H1 (cell line): ENCODE results near the gene HRH3. TPM values are rescaled to one million over a fixed set of nuclear protein-coding genes. Genes with fewer than 3 reads are reported as not detected.

Experiments used
- ASH2L ChIP-seq: fragments of 200-600, 300-600 bp; sonication (generic); IDR thresholded peaks from one replicate; pipeline ENCODE4 v1.7.1; 2017; ENCODE audit warnings: low read length
- ATF3 ChIP-seq: IDR thresholded peaks from 2 replicates; pipeline ENCODE4 v1.6.1; 2011; ENCODE audit warnings: low read depth, mild to moderate bottlenecking, low read length; ENCODE audit not compliant: insufficient read depth
- BCL11A ChIP-seq, 2 experiments: IDR thresholded peaks; one replicate each; pipeline ENCODE4 v1.6.1; 2011; ENCODE audit warnings: low read depth in 2 of 2, low read length in 2 of 2, mild to moderate bottlenecking in 2 of 2
- EGR1 ChIP-seq: IDR thresholded peaks from 2 replicates; pipeline ENCODE4 v1.6.1; 2011; ENCODE audit warnings: low read depth, low read length, borderline replicate concordance
- MAX ChIP-seq: IDR thresholded peaks from 2 replicates; pipeline ENCODE4 v1.6.1; 2012; ENCODE audit warnings: inconsistent platforms
- POLR2AphosphoS5 ChIP-seq: IDR thresholded peaks from 2 replicates; pipeline ENCODE4 v1.6.1; 2011; ENCODE audit warnings: low read depth, low read length
- RAD21 ChIP-seq, 2 experiments: IDR thresholded peaks in 1 of 2; conservative IDR thresholded peaks in 1 of 2; 2 replicates each; pipeline ENCODE4 v1.6.1; 2011; ENCODE audit warnings: low read depth in 2 of 2, low read length in 2 of 2, improper control_type of control experiment in 1 of 2, inconsistent platforms in 1 of 2, mild to moderate bottlenecking in 1 of 2, moderate library complexity in 1 of 2
- polyA plus RNA-seq, 7 experiments: library from polyadenylated mRNA; depleted of rRNA in 3 of 7; stranded (reverse) in 5 of 7; unstranded in 2 of 7; fragments of >200 nt in 5 of 7; fragments of 200-250 nt in 2 of 7; gene quantifications; 1 replicate in 5 of 7; 2 replicates in 1 of 7; 4 replicates in 1 of 7; pipeline versions ENCODE4 v1.2.1 to v1.2.3, GENCODE V29; 2011 to 2013; ENCODE audit warnings: missing spikeins in 2 of 7, mixed read lengths in 2 of 7
- total RNA-seq: library from RNA; stranded (reverse); fragmentation: NEBNext Ultra II Directional; extraction: Animal tissue kit (Norgen Biotek cat#: 25700); gene quantifications from 2 replicates; pipeline ENCODE4 v1.2.1, GENCODE V29; 2021
- TF ChIP-seq, protein P1 (sequence below): fragments of 300-600 bp; sonication (generic); IDR thresholded peaks from 2 replicates; pipeline ENCODE4 v1.7.1; 2012; ENCODE audit warnings: low read length, moderate library complexity, mild to moderate bottlenecking, inconsistent platforms; ENCODE audit not compliant: insufficient replicate concordance

Gene HRH3
- total and polyA plus RNA-seq, 2 of the 8 experiments (the other 6 are each of a cell fraction or from before 2014, with no cell fraction given) = 2.0 to 4.5 TPM

DNA sequence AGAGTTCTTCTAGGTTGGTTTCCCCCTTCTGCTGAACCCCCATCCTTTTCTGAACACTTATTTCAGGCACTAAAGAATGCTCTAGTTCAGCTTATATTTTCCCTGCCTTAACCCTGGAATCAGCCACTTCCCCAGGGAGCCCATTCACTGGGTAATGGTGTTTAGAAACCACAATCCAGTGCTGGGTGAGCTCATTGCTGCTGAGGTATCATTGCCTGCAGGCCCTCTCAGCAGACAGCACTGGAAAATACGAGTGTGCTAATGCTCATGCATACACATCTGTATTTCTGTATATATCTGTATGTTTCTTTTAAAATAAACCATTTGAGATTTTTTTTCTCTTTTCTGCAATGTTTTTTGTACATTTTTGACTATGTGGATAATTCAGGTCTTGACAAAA lies 45.3 kb upstream of the HRH3 start (continued):
- TF ChIP-seq, protein P1, sequence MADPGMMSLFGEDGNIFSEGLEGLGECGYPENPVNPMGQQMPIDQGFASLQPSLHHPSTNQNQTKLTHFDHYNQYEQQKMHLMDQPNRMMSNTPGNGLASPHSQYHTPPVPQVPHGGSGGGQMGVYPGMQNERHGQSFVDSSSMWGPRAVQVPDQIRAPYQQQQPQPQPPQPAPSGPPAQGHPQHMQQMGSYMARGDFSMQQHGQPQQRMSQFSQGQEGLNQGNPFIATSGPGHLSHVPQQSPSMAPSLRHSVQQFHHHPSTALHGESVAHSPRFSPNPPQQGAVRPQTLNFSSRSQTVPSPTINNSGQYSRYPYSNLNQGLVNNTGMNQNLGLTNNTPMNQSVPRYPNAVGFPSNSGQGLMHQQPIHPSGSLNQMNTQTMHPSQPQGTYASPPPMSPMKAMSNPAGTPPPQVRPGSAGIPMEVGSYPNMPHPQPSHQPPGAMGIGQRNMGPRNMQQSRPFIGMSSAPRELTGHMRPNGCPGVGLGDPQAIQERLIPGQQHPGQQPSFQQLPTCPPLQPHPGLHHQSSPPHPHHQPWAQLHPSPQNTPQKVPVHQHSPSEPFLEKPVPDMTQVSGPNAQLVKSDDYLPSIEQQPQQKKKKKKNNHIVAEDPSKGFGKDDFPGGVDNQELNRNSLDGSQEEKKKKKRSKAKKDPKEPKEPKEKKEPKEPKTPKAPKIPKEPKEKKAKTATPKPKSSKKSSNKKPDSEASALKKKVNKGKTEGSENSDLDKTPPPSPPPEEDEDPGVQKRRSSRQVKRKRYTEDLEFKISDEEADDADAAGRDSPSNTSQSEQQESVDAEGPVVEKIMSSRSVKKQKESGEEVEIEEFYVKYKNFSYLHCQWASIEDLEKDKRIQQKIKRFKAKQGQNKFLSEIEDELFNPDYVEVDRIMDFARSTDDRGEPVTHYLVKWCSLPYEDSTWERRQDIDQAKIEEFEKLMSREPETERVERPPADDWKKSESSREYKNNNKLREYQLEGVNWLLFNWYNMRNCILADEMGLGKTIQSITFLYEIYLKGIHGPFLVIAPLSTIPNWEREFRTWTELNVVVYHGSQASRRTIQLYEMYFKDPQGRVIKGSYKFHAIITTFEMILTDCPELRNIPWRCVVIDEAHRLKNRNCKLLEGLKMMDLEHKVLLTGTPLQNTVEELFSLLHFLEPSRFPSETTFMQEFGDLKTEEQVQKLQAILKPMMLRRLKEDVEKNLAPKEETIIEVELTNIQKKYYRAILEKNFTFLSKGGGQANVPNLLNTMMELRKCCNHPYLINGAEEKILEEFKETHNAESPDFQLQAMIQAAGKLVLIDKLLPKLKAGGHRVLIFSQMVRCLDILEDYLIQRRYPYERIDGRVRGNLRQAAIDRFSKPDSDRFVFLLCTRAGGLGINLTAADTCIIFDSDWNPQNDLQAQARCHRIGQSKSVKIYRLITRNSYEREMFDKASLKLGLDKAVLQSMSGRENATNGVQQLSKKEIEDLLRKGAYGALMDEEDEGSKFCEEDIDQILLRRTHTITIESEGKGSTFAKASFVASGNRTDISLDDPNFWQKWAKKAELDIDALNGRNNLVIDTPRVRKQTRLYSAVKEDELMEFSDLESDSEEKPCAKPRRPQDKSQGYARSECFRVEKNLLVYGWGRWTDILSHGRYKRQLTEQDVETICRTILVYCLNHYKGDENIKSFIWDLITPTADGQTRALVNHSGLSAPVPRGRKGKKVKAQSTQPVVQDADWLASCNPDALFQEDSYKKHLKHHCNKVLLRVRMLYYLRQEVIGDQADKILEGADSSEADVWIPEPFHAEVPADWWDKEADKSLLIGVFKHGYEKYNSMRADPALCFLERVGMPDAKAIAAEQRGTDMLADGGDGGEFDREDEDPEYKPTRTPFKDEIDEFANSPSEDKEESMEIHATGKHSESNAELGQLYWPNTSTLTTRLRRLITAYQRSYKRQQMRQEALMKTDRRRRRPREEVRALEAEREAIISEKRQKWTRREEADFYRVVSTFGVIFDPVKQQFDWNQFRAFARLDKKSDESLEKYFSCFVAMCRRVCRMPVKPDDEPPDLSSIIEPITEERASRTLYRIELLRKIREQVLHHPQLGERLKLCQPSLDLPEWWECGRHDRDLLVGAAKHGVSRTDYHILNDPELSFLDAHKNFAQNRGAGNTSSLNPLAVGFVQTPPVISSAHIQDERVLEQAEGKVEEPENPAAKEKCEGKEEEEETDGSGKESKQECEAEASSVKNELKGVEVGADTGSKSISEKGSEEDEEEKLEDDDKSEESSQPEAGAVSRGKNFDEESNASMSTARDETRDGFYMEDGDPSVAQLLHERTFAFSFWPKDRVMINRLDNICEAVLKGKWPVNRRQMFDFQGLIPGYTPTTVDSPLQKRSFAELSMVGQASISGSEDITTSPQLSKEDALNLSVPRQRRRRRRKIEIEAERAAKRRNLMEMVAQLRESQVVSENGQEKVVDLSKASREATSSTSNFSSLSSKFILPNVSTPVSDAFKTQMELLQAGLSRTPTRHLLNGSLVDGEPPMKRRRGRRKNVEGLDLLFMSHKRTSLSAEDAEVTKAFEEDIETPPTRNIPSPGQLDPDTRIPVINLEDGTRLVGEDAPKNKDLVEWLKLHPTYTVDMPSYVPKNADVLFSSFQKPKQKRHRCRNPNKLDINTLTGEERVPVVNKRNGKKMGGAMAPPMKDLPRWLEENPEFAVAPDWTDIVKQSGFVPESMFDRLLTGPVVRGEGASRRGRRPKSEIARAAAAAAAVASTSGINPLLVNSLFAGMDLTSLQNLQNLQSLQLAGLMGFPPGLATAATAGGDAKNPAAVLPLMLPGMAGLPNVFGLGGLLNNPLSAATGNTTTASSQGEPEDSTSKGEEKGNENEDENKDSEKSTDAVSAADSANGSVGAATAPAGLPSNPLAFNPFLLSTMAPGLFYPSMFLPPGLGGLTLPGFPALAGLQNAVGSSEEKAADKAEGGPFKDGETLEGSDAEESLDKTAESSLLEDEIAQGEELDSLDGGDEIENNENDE = no peak
- TF ChIP-seq BCL11A (IDR thresholded peaks at IDR 0.05; ENCODE audit: low read depth in 2 of 2, low read length in 2 of 2) (no peak), ASH2L (no peak), EGR1 (no peak), ATF3 (no peak), POLR2AphosphoS5 (no peak), MAX (no peak), RAD21 (IDR thresholded peaks at IDR 0.05 in 1 of 2, conservative IDR thresholded peaks at IDR 0.05 in 1 of 2; ENCODE audit: low read depth in 2 of 2, low read length in 2 of 2) (no peak)
